T-helper 2 cell treated with Interferon-gamma antibody and Interleukin-4, amounts not matched to agents 100 ng/mL and 5 ng/mL, for 36 hours (primary cell): ENCODE data around the gene RAD51B. TPM values are rescaled to one million over a fixed set of nuclear protein-coding genes. Genes with fewer than 3 reads are reported as not detected.

ENCODE experiments used
- intact Hi-C: fragments of 100-400 bp; cut with micrococcal nuclease; formaldehyde crosslinking; loops from one replicate; pipeline ENCODE4 v1.15.1; 2023
- total RNA-seq: library from RNA; stranded (reverse); gene quantifications from 2 replicates; pipeline ENCODE4 v1.2.3, GENCODE V29; 2022

The RAD51B gene
- total RNA-seq, 1 donor from 2014 or later, result 31.7 TPM

DNA sequence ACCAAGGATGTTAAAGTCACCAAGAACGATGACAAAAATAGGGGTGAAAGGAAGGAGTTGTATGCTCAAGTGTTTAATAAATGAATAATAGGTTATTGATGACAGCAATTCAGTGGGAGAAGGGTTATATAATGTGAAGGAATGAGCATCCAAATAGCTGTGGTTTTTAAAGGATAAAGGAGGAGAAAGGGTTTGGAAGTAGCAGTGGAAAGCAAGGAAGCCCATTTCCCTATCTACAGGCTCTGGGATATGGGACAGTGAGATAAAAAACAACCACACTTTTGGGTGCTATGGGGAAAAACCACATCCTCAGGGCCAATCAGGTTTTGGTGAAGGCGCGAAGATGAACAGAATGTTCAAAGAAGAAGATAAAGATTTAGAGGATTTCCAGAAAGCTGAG is 714.7 kb downstream of the RAD51B start:
- intact Hi-C loops, result no loop called here

DNA sequence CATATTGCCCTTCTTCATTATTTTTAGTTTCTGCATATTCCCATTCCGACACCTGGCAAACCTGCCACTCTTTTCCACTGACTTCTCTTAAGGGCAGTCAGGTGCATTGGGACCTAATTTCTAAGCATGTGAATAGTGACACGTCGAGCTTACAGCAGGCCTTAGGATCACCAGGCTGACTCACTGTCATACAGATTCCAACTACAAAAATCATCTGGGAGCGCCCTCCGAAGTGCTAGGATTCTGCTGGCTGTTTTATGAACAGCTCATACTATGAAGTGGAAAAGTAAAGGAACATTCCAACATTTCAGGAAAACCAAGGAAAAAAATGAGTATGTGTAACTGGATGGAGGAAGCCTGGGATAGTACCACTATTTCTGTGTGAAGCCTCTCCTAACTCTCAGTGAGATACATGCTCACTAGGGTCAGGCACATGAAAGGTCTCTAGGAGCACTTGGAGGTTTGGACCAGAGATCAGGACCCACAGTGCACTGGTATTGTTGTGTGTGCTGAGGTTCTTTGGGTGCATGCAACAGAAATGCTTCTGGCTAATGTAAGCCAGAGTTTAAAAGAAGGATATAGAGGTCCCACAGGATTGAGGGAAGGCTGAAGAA is 715.9 kb downstream of the RAD51B start:
- intact Hi-C loops, result no loop called here

DNA sequence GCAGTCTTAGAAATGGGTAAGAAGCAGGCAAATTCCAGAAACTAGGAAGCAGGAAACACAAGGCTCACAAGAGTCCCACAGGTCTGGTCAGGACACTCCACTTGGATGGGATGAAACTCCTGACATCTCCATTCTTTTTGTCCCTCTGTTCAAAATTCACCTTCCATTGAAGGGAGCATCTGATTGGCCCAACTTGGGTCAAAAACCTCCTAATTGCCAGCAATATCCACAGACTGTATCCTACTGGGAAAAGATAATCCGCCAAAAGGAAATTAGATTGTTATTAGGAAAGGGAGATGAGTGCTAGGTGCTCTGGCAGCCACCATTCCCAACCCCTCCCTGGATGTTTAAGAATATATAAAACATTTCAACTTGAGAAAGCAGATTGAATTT is 716.4 kb downstream of the RAD51B start:
- intact Hi-C loops, result no loop called here

DNA sequence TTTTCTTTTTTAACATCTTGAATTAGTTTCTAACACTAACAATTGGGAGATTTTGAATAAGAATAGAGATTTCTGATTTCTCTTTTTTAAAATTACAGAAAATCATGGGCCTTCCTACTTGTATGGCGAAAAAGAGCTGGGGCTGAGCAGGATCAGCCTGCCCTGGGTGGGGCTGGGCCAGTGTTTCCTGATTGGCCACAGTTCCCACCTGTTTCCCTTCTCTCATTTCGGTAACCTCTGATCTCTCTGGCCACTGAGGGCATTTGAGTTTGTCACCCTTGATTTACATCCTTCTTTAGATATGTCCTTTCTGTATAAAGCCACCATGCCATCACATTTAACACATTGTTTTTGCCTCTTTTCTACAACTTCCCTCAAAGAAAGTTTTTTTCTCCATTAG is 719.1 kb downstream of the RAD51B start:
- intact Hi-C loops, result no loop called here

DNA sequence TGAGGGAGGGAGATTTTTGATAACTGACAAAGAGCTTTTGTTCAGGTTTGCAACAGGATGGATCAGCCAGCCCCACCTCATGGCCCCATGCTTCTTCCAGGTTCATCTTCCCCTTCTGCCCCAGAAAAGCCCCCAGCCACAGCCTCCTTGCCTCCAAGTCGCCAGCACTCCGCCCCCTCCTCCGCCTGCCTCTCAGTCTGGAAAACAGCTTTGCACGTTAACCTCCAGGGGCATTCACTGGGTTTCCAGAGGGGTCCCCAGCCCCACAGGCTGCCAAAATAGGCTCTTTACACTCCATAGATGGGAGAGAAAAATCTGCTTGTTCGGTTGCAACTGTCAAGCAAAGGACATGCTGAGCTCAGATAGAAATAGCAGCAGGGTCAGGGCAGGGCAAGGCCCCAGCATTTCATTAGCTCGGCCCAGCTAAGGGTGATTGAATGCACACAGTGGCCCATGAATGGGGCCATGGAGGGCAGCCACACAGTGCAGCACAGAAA is 719.7 kb downstream of the RAD51B start:
- intact Hi-C loops, result no loop called here

DNA sequence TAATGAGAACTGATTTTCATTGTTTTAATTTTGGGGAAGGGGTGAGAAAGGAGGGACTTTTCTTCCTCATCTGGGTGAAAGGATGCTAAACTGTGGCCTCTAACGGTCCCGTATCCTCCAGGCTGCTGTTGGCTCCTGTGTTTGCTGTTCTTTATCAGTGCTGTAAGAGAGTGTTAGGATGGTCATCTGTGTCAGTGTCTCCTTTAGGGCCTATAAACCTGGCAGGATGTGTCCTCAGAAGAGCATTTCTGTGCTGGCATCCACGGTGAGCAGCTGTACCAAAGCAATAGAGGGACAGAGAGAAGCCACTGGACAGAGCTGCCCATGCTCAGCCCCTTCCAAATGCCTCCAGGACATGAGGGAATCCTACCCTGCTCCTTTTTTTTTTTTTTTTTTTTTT is 720.2 kb downstream of the RAD51B start:
- intact Hi-C loops, result no loop called here

DNA sequence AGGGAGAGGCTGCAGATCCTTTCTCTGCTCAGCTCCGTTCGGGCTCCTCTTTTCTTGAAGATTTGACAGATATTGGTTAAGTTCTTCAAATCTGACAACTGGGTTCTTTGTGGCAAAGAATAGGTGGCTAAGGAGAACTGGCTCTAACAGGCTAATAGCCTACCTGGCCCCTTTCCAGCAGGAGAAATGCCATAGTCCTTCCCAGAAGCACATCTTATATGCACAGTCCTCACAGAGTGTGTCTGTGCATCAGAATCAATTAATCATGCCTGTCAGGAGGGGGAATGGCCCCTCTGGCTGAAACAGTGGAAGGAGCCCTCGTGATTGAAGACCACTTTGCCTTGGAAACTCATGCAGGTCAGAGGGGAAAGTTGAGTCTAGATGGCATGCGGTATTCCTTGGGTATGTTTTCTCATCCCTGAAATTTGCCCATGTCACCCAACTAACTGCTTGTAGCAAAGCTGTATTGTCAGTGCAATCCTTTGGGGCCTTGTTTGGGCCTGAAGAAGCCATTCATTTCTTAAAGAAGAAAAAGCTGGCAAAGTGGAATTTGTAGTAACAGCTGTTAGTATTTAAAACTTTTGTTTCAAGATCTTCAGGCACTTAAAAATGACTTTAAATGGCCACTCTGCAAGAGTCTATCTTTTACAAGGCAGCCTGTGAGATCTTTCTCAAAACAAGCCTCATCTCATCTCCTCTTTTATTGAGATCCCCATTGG is 721.8 kb downstream of the RAD51B start:
- intact Hi-C loops, result no loop called here

DNA sequence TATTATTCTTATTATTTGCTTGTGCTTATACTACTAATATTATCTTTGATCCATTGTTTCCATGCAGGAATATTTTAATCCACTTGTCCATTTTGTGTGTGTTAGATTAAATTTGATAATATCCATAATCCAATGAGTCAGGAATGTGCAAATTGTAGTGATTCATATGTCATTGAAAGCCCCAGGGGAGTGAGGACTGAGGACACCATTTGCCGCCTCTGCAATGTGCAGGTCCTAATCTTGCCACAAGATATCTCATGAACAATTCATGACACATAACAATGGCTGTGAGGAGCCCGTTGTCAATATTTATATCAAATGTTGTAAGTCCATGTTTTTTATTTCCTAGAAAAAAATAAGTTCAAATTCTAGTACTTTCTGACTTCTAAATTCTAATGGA is 722.8 kb downstream of the RAD51B start:
- intact Hi-C loops, result no loop called here

DNA sequence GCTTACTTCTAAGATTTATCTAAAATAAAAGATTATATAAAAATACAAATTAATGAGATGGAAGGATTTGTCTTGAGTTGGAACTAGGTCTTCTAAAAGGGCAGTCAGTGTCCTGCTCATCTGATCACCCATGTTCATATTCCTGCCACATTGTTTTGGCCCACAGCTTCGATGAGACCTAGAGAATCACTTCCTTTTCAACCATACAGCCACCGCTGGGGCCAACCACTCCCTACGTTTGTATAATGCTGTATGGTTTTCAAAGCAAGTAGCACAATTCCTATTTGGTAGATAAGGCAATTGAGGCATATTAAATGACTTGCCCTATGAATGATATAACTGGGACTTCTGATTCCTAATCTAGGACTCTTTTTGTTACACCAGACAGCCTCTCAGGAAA is 723.9 kb downstream of the RAD51B start:
- intact Hi-C loops, result no loop called here

DNA sequence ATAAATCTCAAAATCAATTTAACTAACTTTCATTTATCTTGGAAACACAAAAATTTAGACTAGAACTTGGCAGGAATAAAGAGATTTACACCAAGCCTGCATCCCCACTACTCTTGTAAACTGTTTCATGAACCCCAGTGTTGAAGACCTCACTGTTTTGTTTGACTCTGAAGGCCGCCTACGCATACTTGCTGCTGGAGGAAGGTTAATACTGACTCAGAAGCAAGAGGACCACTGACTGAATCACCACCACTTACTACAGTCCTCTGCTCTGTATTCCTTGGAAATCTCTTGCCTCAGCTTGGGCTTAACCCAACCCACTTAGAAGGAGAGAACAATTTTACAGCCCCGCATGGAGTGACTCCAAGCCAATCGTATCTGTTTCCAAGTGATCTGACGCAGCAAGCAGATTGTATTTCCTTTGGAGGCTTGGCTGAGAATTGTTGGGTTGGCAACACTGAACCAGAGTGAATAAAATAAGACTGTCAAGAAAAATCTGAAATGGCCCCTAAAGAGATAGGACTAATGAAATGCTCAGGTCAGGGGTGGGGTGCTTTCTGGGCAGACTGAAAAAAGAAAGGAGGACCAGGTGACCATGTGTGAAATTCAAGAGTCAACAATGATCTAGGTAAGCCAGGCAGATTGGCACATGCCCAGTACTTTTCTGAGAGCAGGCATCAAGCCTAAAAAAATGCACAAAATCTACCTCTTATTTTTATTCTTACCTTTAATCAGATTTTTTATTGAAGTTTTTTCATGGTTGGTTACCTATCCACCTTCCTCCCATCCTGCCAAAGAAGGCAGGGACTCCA is 724.7 kb downstream of the RAD51B start:
- intact Hi-C loops, result no loop called here

DNA sequence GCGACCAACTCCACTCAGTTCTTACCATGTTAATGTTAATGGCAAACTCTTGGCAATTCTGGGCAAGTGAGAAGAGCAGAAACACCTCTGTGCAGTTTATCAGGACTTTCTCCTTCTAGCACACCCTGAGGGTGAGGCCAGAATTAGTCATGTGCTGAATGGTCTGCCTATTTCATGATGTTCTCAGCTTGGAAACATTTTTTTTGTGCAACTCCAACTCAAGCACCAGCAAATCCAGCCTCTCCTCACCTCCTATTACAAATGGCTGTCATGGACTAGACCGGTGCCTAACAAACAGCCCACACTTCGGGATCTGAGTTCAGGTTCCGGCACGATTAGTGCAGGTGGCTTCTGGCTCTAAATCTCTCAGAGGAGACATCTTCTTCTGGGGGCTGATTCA is 727.3 kb downstream of the RAD51B start:
- intact Hi-C loops, result no loop called here

DNA sequence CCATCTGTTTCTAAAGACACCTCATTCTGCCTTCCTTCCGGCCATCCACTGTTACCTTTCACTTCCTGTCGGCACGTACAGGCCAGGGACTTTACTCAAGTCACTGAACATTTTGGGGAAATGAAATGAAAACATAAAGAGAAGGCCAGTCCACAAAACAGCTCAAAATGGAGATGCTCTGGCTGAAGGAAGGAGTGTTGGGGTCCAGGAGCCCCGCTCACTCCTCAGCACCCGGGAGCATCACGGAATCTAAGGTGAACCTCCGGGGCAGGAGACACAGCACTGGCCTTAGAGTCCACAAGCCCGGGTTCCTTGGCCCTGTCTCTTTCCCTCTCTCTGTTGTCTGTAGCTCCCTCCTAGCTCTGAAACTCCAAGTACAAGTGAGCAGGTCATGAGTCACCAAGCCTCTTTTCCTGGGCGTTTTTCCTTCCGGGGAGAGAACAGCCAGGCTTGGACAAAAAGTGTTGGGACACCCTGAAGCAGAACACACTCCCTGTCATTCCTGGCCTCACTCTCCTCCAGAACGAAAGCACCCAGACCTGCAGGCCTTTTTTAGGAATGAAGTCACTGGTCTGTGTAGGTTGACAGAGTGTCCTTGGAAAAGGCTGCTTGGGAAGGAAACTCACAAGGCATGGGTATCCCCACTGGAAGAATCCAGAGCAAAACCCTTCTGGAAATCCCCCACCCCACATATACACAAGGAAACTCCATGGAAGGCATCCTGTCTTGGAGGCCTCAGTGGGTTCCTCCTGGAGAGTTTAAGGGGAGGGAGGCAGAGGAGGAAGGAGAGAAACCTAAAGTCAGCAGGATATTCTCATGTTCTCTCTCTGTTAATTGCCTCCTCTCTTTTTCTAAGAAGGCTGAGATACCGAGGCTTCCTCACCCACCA is 728.0 kb downstream of the RAD51B start:
- intact Hi-C loops, result no loop called here

DNA sequence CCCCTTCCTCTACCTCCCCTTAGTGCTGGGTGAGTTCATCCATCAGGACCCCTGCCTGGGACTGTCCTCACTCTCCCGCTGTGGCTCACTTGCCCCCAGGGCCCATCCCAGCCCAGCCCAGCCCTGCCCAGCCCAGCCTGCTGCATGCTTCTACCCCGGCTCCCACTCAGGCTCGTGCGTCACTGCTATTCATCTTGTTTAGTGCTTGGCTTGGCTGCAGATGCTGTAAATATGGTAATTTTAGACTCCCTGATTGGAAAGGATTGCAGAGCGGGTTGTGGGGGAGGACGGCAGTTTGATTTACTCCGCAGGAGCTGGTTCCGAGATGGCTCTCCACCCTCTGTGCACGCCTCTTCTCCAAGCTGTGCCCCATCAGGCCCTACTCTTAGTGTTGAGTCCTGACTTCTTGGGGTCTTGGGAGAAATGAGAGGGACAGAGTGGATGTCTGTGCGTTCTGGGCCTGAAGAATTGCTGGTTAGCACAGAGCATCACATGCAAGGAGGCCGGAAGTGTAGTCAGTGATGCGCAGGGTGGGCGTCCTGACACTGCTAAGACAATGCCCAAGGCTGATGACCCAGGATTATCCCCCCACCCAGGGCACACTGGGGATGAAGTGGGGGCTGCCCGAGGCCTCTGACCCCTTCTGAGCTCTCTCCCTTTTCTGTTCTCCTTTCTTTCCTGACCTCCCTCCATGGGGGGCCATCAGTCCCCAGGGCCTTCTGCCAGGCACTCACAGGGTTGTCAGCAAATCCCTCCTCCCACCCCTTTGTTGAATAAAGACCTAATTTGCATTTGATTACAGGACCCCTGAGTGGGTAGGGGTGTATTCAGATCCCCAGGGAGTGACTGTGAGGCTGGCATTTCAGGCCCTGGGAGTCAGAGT is 728.9 kb downstream of the RAD51B start:
- intact Hi-C loops, result no loop called here

DNA sequence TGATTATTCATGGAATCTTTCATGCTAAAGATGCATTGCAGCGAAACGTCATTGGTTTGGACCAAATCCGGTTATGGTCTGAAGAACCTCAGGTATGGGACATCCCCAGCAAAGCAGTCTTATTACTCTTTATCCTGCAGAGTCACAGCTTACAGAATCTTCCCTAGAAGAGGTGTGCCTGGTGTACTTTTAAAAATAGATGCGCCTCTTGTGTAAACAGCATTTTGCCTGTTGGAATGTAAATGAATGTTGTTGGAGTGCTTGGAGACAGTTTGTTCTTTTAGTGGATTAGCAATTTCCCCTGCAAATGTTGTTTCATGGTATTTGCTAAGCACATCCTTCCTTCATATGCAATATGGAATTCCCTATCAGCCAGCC is 730.7 kb downstream of the RAD51B start:
- intact Hi-C loops, result no loop called here

DNA sequence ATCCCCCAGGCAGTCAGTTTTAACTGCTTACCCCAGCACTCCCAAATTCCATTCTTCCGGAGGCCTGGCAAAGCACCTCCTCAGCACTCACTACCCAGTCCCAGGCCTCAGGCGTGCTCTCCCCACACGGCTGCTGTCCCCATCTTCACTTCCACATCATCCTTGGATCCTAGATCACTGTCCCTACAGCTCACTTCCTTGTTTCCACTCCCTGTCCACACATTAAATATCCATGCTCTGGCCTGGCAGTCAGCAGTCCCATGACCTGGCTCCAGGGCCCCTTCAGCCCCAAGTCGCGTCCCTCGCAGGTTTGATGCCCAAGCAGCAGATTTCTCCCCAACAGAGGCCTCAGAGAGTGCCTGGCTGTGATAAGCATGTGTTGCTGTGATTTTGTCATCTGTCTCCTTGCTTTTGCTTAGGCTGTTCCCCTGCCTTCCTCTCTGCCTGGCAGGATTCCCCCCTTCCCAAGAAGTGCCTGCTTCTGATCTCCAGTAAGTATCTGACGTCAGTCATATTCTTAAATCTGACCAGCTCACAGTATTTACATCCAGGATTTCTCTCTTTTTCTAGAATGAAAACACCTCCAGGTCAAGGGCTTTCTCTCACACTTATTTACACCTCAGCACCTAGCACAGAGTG is 731.6 kb downstream of the RAD51B start:
- intact Hi-C loops, result no loop called here

DNA sequence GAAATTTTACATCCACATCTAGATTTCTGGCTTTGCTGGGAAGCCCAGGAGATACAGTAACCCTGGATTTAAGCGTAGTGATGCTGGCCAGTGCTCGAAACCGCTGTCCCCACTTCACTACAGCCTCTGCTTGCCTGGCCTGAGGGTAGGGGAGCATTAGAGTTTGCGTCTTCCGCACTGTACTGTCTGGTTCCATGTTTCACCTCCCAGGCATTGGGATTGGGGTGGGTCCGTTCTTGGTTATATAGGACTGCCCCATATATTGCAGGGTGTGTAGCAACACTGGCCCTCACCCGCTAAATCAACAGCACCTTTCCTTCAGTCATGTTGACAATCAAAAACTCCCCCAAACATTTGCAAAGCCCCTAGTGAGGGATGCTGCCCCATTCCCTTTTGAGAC is 732.5 kb downstream of the RAD51B start:
- intact Hi-C loops, result no loop called here

DNA sequence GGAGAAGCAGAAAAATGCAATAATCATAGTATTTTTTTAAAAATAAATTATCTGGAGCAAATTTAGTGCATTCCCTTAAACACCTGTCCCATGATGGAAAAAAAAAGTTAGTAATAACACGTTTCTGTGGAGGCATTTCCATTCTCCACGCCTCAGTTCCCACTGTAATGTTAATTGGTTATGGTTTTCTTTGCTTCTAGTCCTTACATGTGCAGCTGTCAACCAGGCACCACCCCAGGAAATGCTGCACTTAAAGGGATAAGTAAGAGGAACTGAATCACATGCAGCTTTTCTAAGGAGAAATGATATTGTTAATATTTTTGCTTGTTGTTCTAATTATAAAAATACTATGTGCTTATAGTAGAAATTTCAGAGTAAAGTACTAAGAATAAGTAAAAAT is 733.0 kb downstream of the RAD51B start:
- intact Hi-C loops, result no loop called here

DNA sequence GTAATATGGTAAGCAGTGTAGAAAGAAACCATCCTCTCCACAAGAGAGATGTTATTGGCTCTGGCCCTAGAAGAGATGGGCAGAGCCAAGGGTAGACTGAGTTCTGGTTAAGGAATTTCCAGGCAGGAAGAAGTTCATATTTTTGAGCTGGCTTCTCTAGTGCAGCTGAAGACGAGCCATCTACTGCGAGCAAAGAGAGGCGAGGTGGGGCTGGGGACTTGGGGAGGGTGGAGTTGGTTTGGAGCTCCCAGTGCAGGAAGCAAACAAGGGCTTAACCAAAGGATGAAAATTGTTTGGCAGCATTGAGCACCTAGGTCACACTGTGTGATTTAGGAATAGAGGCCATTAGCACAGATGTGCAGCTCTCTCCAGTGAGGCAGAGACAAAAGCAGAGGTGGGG is 733.7 kb downstream of the RAD51B start:
- intact Hi-C loops, result no loop called here

DNA sequence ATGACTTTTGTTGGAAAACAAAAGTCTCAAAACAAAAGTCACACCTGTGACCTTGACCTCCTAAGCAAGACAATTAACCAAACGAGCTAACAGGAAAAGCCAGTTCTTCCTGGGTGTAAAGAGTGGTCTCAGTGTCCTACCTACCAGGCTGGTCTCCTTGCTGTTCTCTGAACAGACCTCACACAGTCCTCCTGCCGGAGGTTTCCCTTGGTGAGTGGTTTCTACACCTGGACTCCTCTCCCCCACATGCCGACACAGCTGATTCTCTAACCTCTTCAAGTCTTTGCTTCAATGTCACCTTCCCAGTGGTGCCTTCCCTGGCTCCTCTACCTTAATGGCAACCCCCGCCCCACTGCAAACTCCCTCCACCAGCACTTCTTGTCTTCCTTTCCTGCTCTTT is 734.7 kb downstream of the RAD51B start:
- intact Hi-C loops, result no loop called here

DNA sequence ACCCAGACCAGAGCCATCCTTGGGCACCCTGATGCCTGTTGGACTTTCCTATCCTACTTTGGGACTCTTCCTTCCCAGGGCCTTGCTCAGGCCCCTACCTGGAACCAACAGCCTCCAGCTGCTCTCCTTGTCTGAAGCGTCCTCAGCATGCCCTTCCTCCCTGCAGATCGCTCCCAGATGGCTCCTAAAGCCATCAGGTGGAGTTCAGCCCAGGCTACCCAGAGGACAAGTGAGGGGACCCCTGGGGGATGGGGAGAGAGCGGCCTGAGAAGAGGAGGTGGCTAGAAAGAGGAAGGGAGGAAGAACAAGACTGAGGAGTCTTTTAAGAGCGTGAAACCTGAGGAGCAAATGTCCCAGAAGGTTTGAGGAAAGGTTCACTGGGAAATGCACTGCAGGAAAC is 736.7 kb downstream of the RAD51B start:
- intact Hi-C loops, result no loop called here
